ENCODE results near the gene NOSTRIN.

GRCh38 chr2:168852481-168852880 lies 50.0 kb downstream of the NOSTRIN start:
- TF ChIP-seq, protein P1, sequence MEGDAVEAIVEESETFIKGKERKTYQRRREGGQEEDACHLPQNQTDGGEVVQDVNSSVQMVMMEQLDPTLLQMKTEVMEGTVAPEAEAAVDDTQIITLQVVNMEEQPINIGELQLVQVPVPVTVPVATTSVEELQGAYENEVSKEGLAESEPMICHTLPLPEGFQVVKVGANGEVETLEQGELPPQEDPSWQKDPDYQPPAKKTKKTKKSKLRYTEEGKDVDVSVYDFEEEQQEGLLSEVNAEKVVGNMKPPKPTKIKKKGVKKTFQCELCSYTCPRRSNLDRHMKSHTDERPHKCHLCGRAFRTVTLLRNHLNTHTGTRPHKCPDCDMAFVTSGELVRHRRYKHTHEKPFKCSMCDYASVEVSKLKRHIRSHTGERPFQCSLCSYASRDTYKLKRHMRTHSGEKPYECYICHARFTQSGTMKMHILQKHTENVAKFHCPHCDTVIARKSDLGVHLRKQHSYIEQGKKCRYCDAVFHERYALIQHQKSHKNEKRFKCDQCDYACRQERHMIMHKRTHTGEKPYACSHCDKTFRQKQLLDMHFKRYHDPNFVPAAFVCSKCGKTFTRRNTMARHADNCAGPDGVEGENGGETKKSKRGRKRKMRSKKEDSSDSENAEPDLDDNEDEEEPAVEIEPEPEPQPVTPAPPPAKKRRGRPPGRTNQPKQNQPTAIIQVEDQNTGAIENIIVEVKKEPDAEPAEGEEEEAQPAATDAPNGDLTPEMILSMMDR (conservative IDR thresholded peaks at IDR 0.05; ENCODE audit: low read length) = no peak
- TF ChIP-seq EZH2phosphoT487 (IDR thresholded peaks at IDR 0.05; ENCODE audit: borderline replicate concordance, low read depth, low read length) = no peak

Data from OCI-LY7 (cell line).